ENCODE results near the gene SARS1.

SARS1 gene

GRCh38 chr1:109259674-109260557, 46.2 kb downstream of the SARS1 start:
- no peak for DNase-seq (ENCODE audit: low read depth in 4 of 4, low spot score in 1 of 4)

DNA sequence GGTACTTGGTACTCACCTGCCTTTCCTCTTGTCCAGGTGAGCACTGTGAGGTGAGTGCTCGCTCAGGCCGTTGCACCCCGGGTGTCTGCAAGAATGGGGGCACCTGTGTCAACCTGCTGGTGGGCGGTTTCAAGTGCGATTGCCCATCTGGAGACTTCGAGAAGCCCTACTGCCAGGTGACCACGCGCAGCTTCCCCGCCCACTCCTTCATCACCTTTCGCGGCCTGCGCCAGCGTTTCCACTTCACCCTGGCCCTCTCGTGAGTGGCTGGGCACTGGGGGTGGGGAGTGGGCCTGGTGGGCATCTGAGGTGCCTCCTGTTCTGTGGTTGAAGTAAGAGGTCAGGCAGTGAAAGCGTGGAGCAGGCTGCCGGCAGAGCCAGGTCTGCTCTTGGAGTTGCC, 47.3 kb downstream of the SARS1 start:
- DNase-seq (ENCODE audit: low read depth in 4 of 4, low spot score in 1 of 4) = no peak

GRCh38 chr1:109261578-109261977, 47.9 kb downstream of the SARS1 start:
- no peak for DNase-seq (ENCODE audit: low read depth in 4 of 4, low spot score in 1 of 4)

DNA sequence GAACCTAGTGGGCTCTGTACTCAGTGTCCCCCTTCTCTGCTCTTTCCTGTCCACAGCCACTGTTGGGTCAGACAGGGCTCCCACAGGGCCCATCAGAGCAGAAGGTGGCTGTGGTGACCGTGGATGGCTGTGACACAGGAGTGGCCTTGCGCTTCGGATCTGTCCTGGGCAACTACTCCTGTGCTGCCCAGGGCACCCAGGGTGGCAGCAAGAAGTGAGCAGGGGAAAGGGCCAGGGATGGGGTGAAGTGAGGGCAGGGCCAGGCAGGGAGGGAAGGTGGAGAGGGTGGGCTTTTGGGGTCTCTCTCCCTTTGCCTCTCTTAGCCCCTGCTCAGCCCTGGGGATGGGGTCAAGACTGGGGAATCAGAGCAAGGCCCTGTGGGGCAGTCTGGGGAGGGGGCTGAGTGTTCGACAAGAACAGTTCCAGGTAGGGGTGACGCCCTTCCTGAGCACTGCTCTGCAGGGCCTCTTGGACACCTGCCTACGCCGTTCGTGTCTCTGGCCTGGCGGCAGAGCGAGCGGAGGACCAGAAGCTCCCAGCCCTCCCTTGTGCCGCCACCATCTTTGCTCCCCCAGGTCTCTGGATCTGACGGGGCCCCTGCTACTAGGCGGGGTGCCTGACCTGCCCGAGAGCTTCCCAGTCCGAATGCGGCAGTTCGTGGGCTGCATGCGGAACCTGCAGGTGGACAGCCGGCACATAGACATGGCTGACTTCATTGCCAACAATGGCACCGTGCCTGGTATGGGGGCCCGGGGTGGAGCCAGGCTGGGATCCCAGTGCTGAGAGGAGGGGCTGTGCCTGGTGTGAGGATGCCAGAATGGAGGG, 48.7 kb downstream of the SARS1 start:
- DNase-seq (ENCODE audit: low read depth in 4 of 4, low spot score in 1 of 4) = no peak

DNA sequence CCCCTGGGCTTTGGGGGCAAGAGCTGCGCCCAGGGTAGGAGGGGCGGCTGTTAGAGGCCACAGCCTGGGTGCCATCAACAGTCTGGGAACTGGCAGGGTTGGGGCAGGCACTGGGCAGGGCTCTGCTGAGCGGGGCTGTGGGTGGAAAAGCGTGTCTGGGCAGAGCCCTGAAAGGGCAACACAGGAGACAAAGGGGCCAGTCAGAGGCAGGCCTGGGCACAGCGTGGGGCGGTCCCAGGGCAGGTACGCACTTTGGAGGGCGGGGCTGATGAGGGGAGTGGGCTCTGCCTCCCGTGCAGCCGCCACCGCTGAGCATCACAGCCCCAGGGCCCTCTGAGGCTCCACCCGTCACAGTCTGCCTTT, 49.5 kb downstream of the SARS1 start:
- DNase-seq (ENCODE audit: low read depth in 4 of 4, low spot score in 1 of 4) = no peak

DNA sequence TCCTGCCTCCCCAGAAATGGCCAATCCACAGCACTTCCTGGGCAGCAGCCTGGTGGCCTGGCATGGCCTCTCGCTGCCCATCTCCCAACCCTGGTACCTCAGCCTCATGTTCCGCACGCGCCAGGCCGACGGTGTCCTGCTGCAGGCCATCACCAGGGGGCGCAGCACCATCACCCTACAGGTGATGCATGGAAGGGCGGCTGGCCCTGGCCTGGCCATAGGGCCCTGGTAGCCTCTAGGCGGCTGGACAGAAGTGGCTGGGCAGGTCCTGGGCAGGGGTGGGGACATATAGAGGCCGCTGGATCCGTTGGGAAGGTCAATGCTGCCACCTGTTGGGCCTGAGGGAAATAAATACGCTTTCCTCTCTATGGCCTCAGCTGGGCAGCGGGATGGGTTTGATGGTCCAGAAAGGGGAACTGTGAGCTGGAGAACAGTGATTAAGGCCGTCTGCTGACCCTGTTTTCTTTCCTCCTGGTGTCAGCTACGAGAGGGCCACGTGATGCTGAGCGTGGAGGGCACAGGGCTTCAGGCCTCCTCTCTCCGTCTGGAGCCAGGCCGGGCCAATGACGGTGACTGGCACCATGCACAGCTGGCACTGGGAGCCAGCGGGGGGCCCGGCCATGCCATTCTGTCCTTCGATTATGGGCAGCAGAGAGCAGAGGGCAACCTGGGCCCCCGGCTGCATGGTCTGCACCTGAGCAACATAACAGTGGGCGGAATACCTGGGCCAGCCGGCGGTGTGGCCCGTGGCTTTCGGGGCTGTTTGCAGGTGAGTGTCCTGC, 50.1 kb downstream of the SARS1 start:
- peak; percentile 47 to 75 (median 72) for DNase-seq (ENCODE audit: low read depth in 4 of 4, low spot score in 1 of 4)

DNA sequence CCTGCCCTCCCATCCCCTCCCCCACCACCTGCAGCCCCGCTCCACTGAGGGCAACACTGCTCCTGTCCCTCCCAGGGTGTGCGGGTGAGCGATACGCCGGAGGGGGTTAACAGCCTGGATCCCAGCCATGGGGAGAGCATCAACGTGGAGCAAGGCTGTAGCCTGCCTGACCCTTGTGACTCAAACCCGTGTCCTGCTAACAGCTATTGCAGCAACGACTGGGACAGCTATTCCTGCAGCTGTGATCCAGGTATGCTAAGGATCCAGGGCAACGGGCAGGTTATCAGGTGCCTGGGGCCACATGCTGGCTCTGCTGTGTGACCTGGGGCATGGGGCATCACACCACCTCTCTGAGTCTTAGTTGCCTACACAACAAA, 50.6 kb downstream of the SARS1 start:
- DNase-seq (ENCODE audit: low read depth in 4 of 4, low spot score in 1 of 4) = no peak

DNA sequence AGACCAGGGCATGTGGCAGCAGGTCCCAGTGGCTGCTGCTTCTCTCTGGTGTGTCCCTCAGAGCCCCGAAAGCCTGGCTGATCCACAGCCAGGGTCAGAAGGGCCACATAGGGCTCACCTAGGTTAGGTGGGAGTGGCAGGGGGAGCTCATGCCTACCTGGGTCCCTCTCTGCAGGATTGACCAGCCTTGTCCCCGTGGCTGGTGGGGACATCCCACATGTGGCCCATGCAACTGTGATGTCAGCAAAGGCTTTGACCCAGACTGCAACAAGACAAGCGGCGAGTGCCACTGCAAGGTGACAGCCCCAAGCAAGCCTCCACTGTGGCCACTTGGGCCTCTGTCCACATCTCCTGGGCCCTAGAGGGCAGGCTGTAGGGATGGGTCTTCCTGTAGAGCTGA, 51.3 kb downstream of the SARS1 start:
- no peak for DNase-seq (ENCODE audit: low read depth in 4 of 4, low spot score in 1 of 4)

GRCh38 chr1:109265741-109266330, 52.1 kb downstream of the SARS1 start:
- no peak for DNase-seq (ENCODE audit: low read depth in 4 of 4, low spot score in 1 of 4)

DNA sequence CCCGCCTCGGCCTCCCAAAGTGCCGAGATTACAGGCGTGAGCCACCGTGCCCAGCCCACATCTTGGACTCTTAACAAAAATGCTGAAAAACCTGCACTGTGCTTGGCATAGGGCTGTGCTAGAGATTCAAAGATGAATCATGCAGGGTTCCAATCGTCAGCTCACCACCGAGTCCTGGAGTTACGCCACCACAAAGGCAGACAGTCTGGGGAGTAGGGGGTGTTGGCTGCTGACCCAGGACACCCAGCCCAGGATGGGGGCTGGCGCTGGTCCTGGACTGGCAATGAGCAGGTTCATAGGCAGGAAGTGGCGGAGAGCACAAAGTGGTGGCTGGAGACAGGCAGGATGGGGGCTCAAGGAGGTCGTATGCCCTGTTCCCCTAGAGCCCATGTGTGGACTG, 53.2 kb downstream of the SARS1 start:
- DNase-seq (ENCODE audit: low read depth in 4 of 4, low spot score in 1 of 4) = no peak

DNA sequence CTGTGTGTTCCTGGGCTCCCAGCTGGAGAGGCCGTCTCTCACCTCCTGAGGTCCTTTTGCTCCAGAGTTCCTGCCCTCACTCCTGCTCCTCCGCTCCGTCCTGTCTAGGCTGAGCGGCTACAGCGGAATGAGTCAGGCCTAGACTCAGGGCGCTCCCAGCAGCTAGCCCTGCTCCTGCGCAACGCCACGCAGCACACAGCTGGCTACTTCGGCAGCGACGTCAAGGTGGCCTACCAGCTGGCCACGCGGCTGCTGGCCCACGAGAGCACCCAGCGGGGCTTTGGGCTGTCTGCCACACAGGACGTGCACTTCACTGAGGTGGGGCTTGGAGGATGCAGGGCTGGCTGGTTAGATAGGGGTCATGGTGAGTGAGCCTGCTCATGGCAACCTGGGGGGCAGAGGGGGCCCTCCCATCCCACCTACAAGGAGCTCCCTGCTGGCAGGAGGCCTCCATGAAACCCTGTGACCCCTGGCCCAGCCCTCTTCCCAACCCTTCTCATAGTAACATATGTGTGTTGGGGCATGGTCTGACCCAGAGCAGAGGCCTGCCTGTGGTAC, 54.1 kb downstream of the SARS1 start:
- DNase-seq (ENCODE audit: low read depth in 4 of 4, low spot score in 1 of 4) = no peak

GRCh38 chr1:109268431-109269211, 54.9 kb downstream of the SARS1 start:
- no peak for DNase-seq (ENCODE audit: low read depth in 4 of 4, low spot score in 1 of 4)

DNA sequence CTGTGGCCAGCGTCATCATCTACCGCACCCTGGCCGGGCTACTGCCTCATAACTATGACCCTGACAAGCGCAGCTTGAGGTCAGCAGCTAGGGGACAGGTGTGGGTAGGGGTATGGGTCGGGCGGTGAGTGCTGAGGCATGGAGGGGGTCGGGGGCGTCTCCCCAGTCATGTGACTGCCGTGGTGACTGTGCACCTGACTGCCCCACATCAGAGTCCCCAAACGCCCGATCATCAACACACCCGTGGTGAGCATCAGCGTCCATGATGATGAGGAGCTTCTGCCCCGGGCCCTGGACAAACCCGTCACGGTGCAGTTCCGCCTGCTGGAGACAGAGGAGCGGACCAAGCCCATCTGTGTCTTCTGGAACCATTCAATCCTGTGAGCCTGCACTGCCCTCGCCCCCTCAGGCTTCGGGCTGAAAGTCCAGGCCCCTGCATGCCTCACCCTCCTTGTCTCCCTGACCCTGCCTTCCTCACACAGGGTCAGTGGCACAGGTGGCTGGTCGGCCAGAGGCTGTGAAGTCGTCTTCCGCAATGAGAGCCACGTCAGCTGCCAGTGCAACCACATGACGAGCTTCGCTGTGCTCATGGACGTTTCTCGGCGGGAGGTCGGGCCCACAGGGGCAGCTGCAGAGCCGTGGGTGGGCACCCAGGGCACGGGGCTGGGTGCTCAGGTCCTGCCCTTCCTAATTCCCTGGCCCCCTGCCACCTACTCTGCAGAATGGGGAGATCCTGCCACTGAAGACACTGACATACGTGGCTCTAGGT, 55.7 kb downstream of the SARS1 start:
- no peak for DNase-seq (ENCODE audit: low read depth in 4 of 4, low spot score in 1 of 4)

DNA sequence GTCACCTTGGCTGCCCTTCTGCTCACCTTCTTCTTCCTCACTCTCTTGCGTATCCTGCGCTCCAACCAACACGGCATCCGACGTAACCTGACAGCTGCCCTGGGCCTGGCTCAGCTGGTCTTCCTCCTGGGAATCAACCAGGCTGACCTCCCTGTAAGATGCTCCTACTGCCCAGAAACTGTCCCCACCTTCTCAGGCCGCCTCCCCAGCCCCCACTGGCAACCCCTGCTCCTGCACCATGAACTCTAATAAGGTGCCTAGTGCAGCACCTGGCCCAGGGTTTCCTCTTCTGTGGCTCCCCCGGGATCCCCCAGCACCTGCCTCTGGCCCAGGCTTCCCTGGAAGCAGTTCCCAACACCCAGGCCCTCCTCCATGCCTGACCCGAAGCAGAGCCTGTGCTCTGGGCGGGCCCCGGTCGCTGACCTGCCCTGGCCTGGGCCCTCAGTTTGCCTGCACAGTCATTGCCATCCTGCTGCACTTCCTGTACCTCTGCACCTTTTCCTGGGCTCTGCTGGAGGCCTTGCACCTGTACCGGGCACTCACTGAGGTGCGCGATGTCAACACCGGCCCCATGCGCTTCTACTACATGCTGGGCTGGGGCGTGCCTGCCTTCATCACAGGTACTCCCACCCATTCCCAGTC, 56.4 kb downstream of the SARS1 start:
- no peak for DNase-seq (ENCODE audit: low read depth in 4 of 4, low spot score in 1 of 4)

DNA sequence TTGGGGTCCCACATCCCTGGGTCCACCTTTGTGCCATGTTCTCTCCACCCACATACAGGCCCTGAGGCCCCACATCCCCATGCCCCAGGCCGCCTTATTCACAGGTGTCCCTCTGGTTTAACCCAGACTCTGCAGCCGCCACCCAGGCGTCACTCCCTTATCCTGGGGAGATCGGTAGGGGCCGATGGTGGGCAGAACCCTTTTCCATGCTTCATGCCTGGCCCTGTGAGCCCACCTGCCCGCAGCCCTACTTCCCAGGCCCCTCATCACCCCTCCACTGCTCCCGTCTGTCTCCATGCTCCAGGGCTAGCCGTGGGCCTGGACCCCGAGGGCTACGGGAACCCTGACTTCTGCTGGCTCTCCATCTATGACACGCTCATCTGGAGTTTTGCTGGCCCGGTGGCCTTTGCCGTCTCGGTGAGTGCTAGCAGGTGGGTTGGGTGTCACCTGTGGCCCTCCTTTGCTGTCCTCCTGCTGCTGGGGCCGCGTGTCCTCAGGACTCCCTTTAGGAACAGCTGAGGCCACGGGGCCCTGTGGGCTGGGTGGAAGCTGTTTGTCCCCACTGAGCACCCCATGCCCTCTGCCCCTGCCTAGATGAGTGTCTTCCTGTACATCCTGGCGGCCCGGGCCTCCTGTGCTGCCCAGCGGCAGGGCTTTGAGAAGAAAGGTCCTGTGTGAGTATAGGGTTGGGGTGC, 57.1 kb downstream of the SARS1 start:
- no peak for DNase-seq (ENCODE audit: low read depth in 4 of 4, low spot score in 1 of 4)

- DNase-seq (ENCODE audit: low read depth in 4 of 4, low spot score in 1 of 4) = no peak
These were observed 57.7 kb downstream of the SARS1 start for GRCh38 chr1:109271458-109271857.

- no peak for DNase-seq (ENCODE audit: low read depth in 4 of 4, low spot score in 1 of 4)
These were observed 58.5 kb downstream of the SARS1 start for GRCh38 chr1:109272021-109272799.

All from stimulated activated CD4-positive, alpha-beta T cell treated with anti-CD3 and anti-CD28 coated beads, Interleukin-1b, Interleukin-23, amount 100 ng/mL, for 24 hours (primary cell).